GM12878 (cell line): ENCODE results near the gene CBR4.

ENCODE experiments used
- NR2C2 ChIP-seq: IDR thresholded peaks from 2 replicates; pipeline ENCODE4 v1.6.1; 2011; ENCODE audit warnings: borderline replicate concordance, low read depth; ENCODE audit not compliant: control insufficient read depth, insufficient read length
- ZBTB4 ChIP-seq: fragments of 450-650 bp; formaldehyde crosslinking; IDR thresholded peaks from 2 replicates; pipeline ENCODE4 v1.4.0; 2022; ENCODE audit warnings: mild to moderate bottlenecking, moderate library complexity

GRCh38 chr4:169010125-169011023 lies at the start of gene CBR4:
- TF ChIP-seq ZBTB4 (CRISPR knock-in tag), result no peak
- TF ChIP-seq NR2C2, result no peak
